Measurements from ENCODE around the gene HEMGN.

The HEMGN gene

DNA sequence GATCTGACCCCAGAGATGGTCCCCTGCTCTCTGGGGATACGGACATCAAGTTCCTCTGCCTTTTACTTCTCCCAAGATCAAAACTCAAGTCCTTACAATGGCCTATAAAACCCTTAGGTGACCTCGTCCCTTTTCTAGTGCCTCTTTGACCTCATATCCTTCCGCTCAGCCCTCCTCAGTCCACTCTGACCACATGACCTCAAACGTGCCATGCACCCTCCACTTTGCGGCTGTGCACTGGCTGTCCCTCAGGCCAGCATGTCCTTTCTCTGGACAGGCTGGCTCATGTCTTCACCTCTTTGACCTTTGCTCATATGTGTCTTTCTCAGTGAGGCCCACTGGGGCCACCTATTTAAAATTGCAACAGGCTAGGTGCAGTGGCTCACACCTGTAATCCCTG, 30.3 kb downstream of the HEMGN start:
- Histone ChIP-seq H3K4me3 (ENCODE audit: insufficient read depth, low read length, poor library complexity, severe bottlenecking) (no peak overlapping the region), H3K9me2 (replicated peaks; ENCODE audit: insufficient read depth, low read length) (no peaks in the 10 kb centered on the region), H2AFZ (ENCODE audit: low read depth, low read length, severe bottlenecking) (no peak overlapping the region), H3K27ac (ENCODE audit: low read depth, low read length) (no peak overlapping the region), H3K9ac (ENCODE audit: low read length) (no peak overlapping the region), H3K36me3 (ENCODE audit: low read length) (peaks cover 5% of the 10 kb centered on the region; the same call in 1 of the 2 replicates), H3K4me2 (ENCODE audit: low read depth, low read length, poor library complexity, severe bottlenecking) (no peak overlapping the region), H3K79me2 (ENCODE audit: insufficient read depth, low read length) (peaks cover 28% of the 10 kb centered on the region), H4K20me1 (ENCODE audit: low read depth, low read length) (no peaks in the 10 kb centered on the region), H3K27me3 (ENCODE audit: low read length) (no peaks in the 10 kb centered on the region), H3K9me3 (ENCODE audit: insufficient read depth, low read length) (no peaks in the 10 kb centered on the region), H3F3A (ENCODE audit: insufficient read depth) (no peaks in the 10 kb centered on the region)
- no peak for TF ChIP-seq EZH2phosphoT487 (conservative IDR thresholded peaks at IDR 0.05; ENCODE audit: low read length)

DNA sequence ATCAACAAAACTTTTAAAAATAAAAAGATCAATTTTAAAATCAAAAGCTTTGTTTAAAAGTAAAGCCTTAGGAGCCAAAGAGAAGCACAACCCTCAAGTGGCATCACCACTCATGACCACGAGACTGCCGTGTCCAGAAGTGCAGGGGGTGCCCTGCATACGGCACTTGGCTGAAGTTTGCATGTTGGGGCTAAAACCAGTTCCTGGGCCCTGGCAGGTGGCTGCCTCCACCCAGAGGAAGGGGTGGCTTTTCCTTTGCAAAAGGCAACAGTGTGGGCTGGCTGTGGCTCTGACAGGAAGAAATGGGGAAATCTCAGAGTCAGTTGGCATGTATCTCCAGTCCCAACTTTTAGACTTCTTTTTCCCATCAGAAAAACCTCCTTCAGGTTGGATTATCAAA, 30.9 kb downstream of the HEMGN start:
- H3K4me2 ChIP-seq (ENCODE audit: low read depth, low read length, poor library complexity, severe bottlenecking) = no peak overlapping the region
- no peak overlapping the region for H3K27ac ChIP-seq (ENCODE audit: low read depth, low read length)
- H3K27me3 ChIP-seq (ENCODE audit: low read length) = no peaks in the 10 kb centered on the region
- H3K79me2 ChIP-seq (ENCODE audit: insufficient read depth, low read length) = peaks cover 28% of the 10 kb centered on the region
- H4K20me1 ChIP-seq (ENCODE audit: low read depth, low read length) = no peaks in the 10 kb centered on the region
- H3K9ac ChIP-seq (ENCODE audit: low read length) = no peak overlapping the region
- TF ChIP-seq, protein P1, sequence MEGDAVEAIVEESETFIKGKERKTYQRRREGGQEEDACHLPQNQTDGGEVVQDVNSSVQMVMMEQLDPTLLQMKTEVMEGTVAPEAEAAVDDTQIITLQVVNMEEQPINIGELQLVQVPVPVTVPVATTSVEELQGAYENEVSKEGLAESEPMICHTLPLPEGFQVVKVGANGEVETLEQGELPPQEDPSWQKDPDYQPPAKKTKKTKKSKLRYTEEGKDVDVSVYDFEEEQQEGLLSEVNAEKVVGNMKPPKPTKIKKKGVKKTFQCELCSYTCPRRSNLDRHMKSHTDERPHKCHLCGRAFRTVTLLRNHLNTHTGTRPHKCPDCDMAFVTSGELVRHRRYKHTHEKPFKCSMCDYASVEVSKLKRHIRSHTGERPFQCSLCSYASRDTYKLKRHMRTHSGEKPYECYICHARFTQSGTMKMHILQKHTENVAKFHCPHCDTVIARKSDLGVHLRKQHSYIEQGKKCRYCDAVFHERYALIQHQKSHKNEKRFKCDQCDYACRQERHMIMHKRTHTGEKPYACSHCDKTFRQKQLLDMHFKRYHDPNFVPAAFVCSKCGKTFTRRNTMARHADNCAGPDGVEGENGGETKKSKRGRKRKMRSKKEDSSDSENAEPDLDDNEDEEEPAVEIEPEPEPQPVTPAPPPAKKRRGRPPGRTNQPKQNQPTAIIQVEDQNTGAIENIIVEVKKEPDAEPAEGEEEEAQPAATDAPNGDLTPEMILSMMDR (IDR thresholded peaks at IDR 0.05; ENCODE audit: insufficient read depth, low read length, poor library complexity, severe bottlenecking) = no peak
- no peak for TF ChIP-seq EZH2phosphoT487 (conservative IDR thresholded peaks at IDR 0.05; ENCODE audit: low read length)
- no peaks in the 10 kb centered on the region for H3K9me3 ChIP-seq (ENCODE audit: insufficient read depth, low read length)
- no peak overlapping the region for H2AFZ ChIP-seq (ENCODE audit: low read depth, low read length, severe bottlenecking)
- no peaks in the 10 kb centered on the region for H3K9me2 ChIP-seq (replicated peaks; ENCODE audit: insufficient read depth, low read length)
- no peaks in the 10 kb centered on the region for H3F3A ChIP-seq (ENCODE audit: insufficient read depth)
- no peak overlapping the region for H3K4me3 ChIP-seq (ENCODE audit: insufficient read depth, low read length, poor library complexity, severe bottlenecking)
- H3K36me3 ChIP-seq (ENCODE audit: low read length) = peaks cover 5% of the 10 kb centered on the region; the same call in 1 of the 2 replicates

DNA sequence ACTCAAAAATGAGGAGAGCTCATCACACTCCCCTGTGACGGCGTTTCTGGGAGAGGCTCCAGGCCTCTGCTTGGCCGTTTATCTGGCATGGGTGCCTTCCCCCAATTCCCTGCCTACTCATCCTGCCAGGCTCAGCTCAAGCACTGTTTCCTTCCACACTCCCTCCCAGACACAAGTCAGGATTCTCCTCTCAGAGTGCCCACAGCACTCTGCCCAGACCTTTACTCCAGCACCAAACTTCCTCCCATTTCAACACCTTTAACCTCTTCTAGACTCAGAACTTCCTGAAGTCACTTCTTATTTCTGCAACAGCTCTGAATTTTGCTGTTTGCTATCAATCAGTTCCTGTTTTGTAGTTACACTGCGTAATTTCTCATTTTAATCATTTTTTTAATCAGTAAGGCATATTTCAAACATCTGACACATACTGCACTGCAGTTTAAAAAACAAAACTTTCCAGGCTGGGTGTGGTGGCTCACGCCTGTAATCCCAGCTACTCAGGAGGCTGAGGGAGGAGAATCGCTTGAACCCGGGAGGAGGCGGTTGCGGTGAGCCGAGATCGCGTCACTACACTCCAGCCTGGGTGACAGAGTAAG, 31.6 kb downstream of the HEMGN start:
- Histone ChIP-seq H3K36me3 (ENCODE audit: low read length) (peaks cover 5% of the 10 kb centered on the region; the same call in 1 of the 2 replicates), H3K9ac (ENCODE audit: low read length) (no peak overlapping the region), H3K9me3 (ENCODE audit: insufficient read depth, low read length) (no peaks in the 10 kb centered on the region), H3K79me2 (ENCODE audit: insufficient read depth, low read length) (peaks cover 28% of the 10 kb centered on the region), H3K9me2 (replicated peaks; ENCODE audit: insufficient read depth, low read length) (no peaks in the 10 kb centered on the region), H3K4me3 (ENCODE audit: insufficient read depth, low read length, poor library complexity, severe bottlenecking) (no peak overlapping the region), H3F3A (ENCODE audit: insufficient read depth) (no peaks in the 10 kb centered on the region), H3K27ac (ENCODE audit: low read depth, low read length) (no peak overlapping the region), H3K4me2 (ENCODE audit: low read depth, low read length, poor library complexity, severe bottlenecking) (no peak overlapping the region), H3K27me3 (ENCODE audit: low read length) (no peaks in the 10 kb centered on the region), H4K20me1 (ENCODE audit: low read depth, low read length) (no peaks in the 10 kb centered on the region), H2AFZ (ENCODE audit: low read depth, low read length, severe bottlenecking) (no peak overlapping the region)
- TF ChIP-seq, protein P1 (IDR thresholded peaks at IDR 0.05; ENCODE audit: insufficient read depth, low read length, poor library complexity, severe bottlenecking) = no peak
- no peak for TF ChIP-seq EZH2phosphoT487 (conservative IDR thresholded peaks at IDR 0.05; ENCODE audit: low read length)

DNA sequence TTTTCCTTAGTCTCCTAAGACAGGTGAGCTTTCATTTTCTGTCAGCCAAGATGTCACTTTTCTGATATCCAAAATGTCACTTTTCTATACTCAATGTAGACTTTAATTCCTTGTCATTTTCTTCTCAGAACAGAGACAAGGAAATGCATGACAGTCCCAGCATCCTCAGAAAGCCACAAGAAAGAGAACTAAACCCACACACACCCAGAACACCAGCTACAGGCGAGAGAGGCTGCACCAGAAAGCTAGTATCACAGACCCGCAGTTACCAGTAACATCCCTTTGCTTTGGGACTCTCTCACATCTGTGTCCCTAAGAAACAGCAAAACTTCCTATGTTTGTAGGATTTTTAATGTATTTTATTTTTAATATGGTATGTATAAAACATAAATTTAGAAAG, 32.7 kb downstream of the HEMGN start:
- H4K20me1 ChIP-seq (ENCODE audit: low read depth, low read length) = no peaks in the 10 kb centered on the region
- H3F3A ChIP-seq (ENCODE audit: insufficient read depth) = no peaks in the 10 kb centered on the region
- no peak overlapping the region for H3K9ac ChIP-seq (ENCODE audit: low read length)
- no peak overlapping the region for H2AFZ ChIP-seq (ENCODE audit: low read depth, low read length, severe bottlenecking)
- TF ChIP-seq, protein P1 (IDR thresholded peaks at IDR 0.05; ENCODE audit: insufficient read depth, low read length, poor library complexity, severe bottlenecking) = no peak
- no peak for TF ChIP-seq EZH2phosphoT487 (conservative IDR thresholded peaks at IDR 0.05; ENCODE audit: low read length)
- no peak overlapping the region for H3K4me3 ChIP-seq (ENCODE audit: insufficient read depth, low read length, poor library complexity, severe bottlenecking)
- peaks cover 28% of the 10 kb centered on the region for H3K79me2 ChIP-seq (ENCODE audit: insufficient read depth, low read length)
- no peaks in the 10 kb centered on the region for H3K9me3 ChIP-seq (ENCODE audit: insufficient read depth, low read length)
- no peaks in the 10 kb centered on the region for H3K27me3 ChIP-seq (ENCODE audit: low read length)
- H3K9me2 ChIP-seq (replicated peaks; ENCODE audit: insufficient read depth, low read length) = no peaks in the 10 kb centered on the region
- H3K4me2 ChIP-seq (ENCODE audit: low read depth, low read length, poor library complexity, severe bottlenecking) = no peak overlapping the region
- no peak overlapping the region for H3K27ac ChIP-seq (ENCODE audit: low read depth, low read length)
- peaks cover 5% of the 10 kb centered on the region; the same call in 1 of the 2 replicates for H3K36me3 ChIP-seq (ENCODE audit: low read length)

Data from SU-DHL-6 (cell line).